GM10266 (cell line): ENCODE measurements around the gene DRC1.

Experiments
- DNase-seq: peaks from one replicate; pipeline ENCODE4 v3.0.0; 2012; ENCODE audit errors: extremely low spot score
- CTCF ChIP-seq: IDR thresholded peaks from 2 replicates; pipeline ENCODE4 v1.5.1; 2012; ENCODE audit warnings: mild to moderate bottlenecking, low read depth; ENCODE audit not compliant: control insufficient read depth, insufficient read depth; ENCODE audit errors: missing control alignments

DRC1 gene

GRCh38 chr2:26442707-26443106 is 41.0 kb downstream of the DRC1 start:
- no peak for TF ChIP-seq CTCF
- no peak for DNase-seq

GRCh38 chr2:26444236-26444635 is 42.5 kb downstream of the DRC1 start:
- no peak for DNase-seq
- TF ChIP-seq CTCF = no peak

- DNase-seq = no peak
- no peak for TF ChIP-seq CTCF
Observed at GRCh38 chr2:26448651-26449050, 46.9 kb downstream of the DRC1 start.

GRCh38 chr2:26449278-26450030 is 47.7 kb downstream of the DRC1 start:
- no peak for DNase-seq
- no peak for TF ChIP-seq CTCF

GRCh38 chr2:26450031-26450635 is 48.4 kb downstream of the DRC1 start:
- TF ChIP-seq CTCF = no peak
- DNase-seq = no peak

- no peak for DNase-seq
- no peak for TF ChIP-seq CTCF
Observed at GRCh38 chr2:26451700-26452099, 50.0 kb downstream of the DRC1 start.
